ENCODE results near the gene HDDC3.

GRCh38 chr15:90949979-90950675, 17.8 kb upstream of the HDDC3 start:
- TF ChIP-seq, protein P1, sequence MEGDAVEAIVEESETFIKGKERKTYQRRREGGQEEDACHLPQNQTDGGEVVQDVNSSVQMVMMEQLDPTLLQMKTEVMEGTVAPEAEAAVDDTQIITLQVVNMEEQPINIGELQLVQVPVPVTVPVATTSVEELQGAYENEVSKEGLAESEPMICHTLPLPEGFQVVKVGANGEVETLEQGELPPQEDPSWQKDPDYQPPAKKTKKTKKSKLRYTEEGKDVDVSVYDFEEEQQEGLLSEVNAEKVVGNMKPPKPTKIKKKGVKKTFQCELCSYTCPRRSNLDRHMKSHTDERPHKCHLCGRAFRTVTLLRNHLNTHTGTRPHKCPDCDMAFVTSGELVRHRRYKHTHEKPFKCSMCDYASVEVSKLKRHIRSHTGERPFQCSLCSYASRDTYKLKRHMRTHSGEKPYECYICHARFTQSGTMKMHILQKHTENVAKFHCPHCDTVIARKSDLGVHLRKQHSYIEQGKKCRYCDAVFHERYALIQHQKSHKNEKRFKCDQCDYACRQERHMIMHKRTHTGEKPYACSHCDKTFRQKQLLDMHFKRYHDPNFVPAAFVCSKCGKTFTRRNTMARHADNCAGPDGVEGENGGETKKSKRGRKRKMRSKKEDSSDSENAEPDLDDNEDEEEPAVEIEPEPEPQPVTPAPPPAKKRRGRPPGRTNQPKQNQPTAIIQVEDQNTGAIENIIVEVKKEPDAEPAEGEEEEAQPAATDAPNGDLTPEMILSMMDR (IDR thresholded peaks at IDR 0.05), result no peak
- TF ChIP-seq EP300 (IDR thresholded peaks at IDR 0.05), result no peak

Measured in esophagus muscularis mucosa (tissue), 3 donors.